GM21529 (cell line): ENCODE results near the gene AP1B1.
"Not testable (repeated sequence)": the region's sequence is repeated elsewhere in the genome, so short reads cannot be mapped to it uniquely, and the experiment has no call there.

Source experiments
- ATAC-seq: cut with Tn5 transposase; IDR thresholded peaks from one replicate; pipeline ENCODE4 v1.9.1; 2021; ENCODE audit not compliant: unreplicated experiment

AP1B1 gene

GRCh38 chr22:29388759-29389090, 355 bp upstream of the AP1B1 start:
- peak; percentile 7 for ATAC-seq

- no peak for ATAC-seq
Observed at GRCh38 chr22:29386708-29387107, 1.7 kb downstream of the AP1B1 start.

- no peak for ATAC-seq
Observed at GRCh38 chr22:29385748-29386147, 2.6 kb downstream of the AP1B1 start.

GRCh38 chr22:29385151-29385704, 3.1 kb downstream of the AP1B1 start:
- ATAC-seq = no peak

- no peak for ATAC-seq
Observed at GRCh38 chr22:29383740-29384139, 4.6 kb downstream of the AP1B1 start.

- no peak for ATAC-seq
Observed at GRCh38 chr22:29382580-29383302, 5.6 kb downstream of the AP1B1 start.

- ATAC-seq = no peak
Observed at GRCh38 chr22:29380856-29381255, 7.5 kb downstream of the AP1B1 start.

- no peak for ATAC-seq
Observed at GRCh38 chr22:29380032-29380781, 8.2 kb downstream of the AP1B1 start.

- ATAC-seq = no peak
Observed at GRCh38 chr22:29379258-29379657, 9.1 kb downstream of the AP1B1 start.

- ATAC-seq = no peak
Observed at GRCh38 chr22:29377979-29378378, 10.4 kb downstream of the AP1B1 start.

- ATAC-seq = not testable (repeated sequence)
Observed at GRCh38 chr22:29376705-29377104, 11.7 kb downstream of the AP1B1 start.

- no peak for ATAC-seq
Observed at GRCh38 chr22:29375398-29376076, 12.8 kb downstream of the AP1B1 start.

- ATAC-seq = not testable (repeated sequence)
Observed at GRCh38 chr22:29374806-29375205, 13.6 kb downstream of the AP1B1 start.

- ATAC-seq = no peak
Observed at GRCh38 chr22:29374401-29374800, 14.0 kb downstream of the AP1B1 start.

- no peak for ATAC-seq
Observed at GRCh38 chr22:29370537-29370936, 17.8 kb downstream of the AP1B1 start.

- no peak for ATAC-seq
Observed at GRCh38 chr22:29369460-29369859, 18.9 kb downstream of the AP1B1 start.

GRCh38 chr22:29359469-29359868, 28.9 kb downstream of the AP1B1 start:
- ATAC-seq = no peak

- ATAC-seq = not testable (repeated sequence)
Observed at GRCh38 chr22:29357193-29357890, 31.0 kb downstream of the AP1B1 start.

GRCh38 chr22:29353860-29354259, 34.5 kb downstream of the AP1B1 start:
- ATAC-seq = no peak

GRCh38 chr22:29353286-29353685, 35.1 kb downstream of the AP1B1 start:
- ATAC-seq = no peak

GRCh38 chr22:29352778-29353177, 35.6 kb downstream of the AP1B1 start:
- ATAC-seq = no peak
